NCI-H1417 treated with DMSO at 0.1 percent for 48 hours (cell line): ENCODE results near the gene CCNA2.

Source experiments
- DNase-seq: peaks from one replicate; lab custom pipeline; 2025; lab: John Stamatoyannopoulos, UW

Gene CCNA2

DNA sequence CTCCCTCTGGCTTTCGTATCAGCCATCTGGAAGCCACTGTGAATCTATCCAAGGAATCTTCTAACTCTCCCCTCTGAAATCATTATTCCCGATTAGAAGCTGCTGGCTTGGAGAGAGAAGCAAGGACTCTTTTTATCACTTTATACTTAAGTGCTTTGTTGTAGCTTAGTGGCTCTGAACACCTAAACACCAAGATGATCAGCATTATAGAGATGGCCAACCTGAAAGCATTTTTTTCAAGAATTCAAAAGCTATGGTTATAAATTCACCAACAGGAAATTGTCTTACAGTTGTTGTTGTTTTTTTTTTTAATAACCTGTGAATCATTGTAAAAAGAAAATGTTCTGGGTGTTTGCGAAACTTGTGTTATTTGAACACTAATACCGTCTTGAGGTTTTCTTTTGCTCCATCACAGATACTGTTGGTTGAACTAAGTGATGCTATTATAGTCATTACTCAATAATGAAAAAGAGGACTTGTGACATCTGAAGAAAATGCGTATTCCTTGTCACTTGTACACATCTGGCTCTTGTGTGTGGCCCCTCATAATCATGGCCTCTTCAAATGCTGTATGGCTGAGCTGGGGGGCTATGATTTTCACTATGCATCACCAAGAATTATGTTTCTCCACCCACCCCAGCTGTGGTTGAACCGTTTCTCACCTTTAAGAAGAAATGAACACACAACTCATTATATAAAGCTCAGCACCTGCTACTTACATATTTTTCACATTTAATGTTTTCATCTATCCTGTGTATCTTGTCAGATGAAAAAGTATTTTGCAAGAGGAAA, 46.9 kb downstream of the CCNA2 start:
- no peak for DNase-seq

DNA sequence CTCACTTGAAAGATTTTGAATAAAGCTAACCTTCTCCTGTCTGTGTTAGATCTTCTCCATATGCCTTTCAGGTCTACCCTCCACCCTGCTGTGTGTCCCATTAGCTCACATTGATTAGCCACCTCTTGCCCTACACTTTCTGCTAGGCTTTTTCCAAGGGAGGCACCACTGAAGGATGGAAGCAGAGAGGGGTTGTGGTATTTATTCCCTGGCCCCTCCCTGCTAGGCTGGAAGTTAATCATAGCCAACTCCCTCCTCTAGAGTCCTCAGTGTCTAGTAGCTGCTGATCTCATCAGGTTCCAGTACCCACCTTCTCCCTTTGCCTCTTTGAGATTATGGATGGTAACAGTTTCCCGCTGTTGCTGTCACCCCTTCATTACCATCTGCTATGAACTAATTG, 49.8 kb downstream of the CCNA2 start:
- no peak for DNase-seq

DNA sequence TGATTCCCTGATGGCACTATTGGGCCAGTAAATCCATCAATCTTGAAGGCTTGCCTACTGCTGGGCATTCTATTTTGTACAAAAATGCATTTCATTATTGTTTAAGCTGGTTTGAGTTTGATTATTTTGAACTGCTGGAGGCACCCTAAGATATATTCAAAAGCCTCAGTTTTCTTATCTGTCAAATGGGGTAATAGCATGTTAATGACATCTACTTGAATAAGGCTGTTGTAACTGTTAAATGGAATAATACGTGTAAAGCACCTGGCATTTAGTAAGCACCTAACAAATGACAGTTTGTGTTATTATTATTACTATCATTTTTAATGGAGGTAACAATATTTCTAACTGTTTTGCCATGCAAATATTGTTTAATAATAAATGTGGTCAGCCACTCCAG, 51.8 kb downstream of the CCNA2 start:
- no peak for DNase-seq

DNA sequence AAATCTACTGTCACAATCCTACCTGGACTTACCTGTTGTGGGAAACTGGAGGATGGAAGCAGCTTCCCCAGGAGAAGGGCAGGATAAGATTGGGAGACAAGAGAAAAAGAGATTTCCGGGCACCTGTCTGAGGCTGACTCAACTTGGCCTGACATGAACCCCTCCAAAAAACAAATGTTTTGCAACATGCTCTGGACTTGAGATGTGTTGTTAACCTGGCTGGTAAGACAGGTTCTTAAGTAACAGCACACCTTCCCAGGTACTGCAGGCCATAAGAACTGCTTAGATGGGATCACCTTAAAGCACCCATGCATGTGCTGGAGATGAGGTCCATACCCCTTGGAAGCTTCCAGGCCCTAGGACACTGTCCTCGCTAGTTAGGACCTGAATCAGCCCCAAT, 54.3 kb downstream of the CCNA2 start:
- DNase-seq = no peak

DNA sequence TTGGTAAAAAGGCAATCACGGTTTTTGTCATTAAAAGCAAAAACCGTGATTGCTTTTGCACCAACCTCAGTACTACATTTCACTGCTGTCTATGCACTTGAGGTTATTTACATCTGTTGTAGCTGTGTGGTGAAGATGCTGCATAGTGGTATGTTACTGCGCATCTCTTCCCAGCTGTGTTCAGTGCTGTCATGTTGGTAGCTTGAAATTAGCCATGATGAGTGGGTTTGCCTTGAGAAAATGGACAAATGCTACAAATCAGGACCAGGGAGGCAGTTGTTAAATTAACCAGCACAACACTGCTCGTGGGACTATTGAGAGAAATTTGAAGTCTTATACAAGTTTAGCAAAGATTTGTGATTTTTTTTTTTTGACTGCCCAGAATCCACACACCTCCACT, 56.5 kb downstream of the CCNA2 start:
- no peak for DNase-seq
